HG03439 (cell line): Measurements from ENCODE around the gene FUT3.

Experiments used
- ATAC-seq: cut with Tn5 transposase; IDR thresholded peaks from one replicate; pipeline ENCODE4 v1.9.1; 2021; ENCODE audit warnings: mild to moderate bottlenecking, moderate library complexity; ENCODE audit not compliant: unreplicated experiment

Gene FUT3

DNA sequence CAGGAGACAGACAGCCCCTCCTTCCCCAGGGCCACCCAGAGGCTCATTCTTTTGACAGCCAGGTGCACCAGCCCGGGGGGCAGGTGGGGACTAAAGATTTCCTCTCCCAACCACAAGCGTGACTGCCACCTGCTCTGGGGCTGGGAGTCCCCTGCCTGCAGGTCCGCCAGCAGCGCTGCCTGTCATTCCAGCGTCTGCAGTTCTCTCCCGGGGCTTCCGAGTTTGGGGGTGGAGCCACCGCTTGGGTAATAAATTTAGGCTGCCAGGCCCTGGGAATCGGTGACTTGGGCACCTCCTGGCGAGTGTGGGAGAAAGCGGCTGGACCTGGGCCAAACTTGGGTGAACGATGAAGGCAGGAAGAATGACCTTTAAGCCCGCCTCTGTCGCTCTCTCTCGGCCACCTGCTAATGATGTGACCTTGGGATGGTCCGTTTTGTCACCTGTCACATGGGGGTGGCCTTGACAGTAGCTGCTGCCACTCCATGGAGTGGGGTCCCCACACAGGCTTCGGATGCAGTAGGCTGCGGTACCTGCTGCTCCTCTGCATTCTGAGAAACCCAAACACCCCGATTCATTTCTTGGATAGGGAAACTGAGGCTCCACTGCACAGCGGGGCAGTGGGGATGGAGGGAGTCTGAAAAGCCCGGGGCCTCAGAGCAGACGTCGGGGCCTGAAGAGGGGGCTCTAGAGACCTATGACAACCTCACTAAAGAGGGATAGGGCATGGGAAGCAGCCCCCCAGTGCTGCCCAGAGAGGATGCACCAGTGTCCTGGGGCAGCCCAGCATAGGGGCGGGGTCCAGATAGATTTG, 24.5 kb downstream of the FUT3 start:
- no peak for ATAC-seq

DNA sequence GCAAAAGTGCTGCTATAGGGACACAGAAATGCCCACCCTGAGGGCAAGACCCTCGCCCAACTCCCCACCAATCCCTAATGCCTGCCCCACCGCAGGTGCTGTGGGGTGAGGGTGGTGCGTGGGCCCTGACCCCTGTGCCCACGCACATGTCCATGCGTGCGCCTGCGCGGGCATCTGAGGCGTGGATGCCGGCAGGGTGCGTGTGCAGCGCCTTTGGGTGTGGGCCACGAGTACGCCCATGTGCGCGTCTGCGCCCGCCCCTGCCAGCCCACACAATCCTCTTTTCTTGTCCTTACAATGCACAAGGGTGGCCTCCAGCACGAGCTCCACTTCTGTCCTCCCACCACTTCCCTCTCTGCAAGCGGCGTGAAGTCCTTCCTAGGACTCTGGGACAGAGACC, 26.1 kb downstream of the FUT3 start:
- ATAC-seq, result no peak

DNA sequence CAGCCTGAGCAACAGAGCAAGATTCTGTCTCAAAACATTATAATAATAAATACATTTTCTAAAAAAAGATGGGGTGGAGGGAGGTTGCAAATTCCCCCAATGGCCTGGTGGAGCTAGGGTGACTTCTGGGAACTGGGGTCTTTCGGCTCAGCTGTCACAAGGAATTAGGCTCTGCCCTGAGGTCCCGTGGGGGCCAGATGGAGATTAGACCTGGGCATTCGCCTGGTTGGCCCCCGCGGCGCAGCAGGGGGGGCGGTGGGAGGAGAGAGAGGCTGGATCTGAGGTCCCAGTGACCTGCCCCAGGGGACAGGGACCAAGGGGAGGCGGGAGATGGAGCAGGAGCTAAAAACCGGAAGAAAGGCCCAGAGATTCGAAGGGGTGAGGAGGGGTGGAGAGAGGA, 26.5 kb downstream of the FUT3 start:
- no peak for ATAC-seq

- ATAC-seq, result no peak
Observed at GRCh38 chr19:5823579-5824281, 27.5 kb downstream of the FUT3 start.

GRCh38 chr19:5822181-5822844, 28.9 kb downstream of the FUT3 start:
- ATAC-seq, result no peak

DNA sequence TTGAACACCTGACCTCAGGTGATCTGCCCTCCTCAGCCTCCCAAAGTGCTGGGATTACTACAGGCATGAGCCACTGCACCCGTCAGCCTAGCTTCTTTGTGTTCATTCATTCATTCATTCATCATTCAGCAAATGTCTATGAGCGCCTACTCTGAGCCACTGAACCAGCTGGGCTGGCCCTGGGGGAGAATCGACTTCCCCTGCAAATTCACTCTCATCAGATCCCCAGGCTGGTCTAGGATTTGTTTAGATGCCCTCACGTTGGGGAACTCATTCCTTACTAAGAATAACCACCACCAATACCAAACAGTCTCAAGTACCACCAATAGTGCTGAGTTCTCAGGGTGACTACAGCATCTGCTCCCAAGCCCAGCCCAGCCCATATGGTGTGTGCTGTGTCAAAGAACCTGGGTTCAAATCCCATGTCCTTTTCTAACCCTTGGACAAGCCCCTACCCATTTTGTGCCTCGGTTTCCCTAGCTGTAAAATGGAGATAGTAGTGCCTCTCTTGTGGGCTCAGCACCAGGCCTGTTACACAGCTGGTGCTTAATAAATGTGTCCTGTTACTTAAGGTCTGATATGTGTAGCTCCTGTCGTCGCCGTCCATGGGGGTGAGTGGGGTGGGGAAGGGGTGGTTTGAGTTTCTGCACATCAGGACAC, 29.6 kb downstream of the FUT3 start:
- no peak for ATAC-seq

GRCh38 chr19:5820785-5821184, 30.5 kb downstream of the FUT3 start:
- no peak for ATAC-seq

DNA sequence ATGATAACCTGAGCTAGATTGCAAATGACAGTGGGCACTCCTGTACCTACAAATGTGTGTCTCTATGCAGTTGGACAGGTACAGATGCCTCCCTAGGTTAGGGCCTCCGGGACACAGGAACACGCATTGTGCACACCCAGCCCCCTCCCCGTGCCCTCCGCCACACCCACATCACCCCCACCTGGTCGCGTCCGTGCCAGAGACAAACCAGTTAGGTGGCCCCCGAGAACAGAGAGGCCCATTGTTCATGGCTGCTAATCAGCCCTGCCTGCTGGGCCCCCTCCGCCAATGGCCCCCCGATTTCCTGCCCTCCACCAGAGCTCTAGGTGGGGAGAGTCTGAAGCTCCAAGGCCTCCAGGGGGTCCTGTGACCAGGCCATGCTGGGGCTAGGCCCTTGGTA, 32.7 kb downstream of the FUT3 start:
- no peak for ATAC-seq

DNA sequence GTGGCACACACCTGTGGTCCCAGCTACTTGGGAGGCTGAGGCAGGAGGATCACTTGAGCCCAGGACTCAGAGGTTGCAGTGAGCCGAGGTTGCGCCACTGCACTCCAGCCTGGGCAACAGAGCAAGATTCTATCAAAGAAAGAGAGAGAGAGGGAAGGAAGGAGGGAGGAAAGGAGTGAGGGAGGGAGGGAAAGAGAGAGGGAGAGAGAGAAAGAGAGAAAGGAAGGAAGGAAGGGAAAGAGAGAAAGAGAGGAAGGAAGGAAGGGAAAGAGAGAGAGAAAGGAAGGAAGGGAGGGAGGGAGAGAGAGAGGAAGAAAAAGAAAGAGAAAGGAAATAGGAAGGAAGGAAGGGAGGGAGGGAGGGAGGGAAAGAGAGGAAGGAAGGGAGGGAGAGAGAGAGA, 34.0 kb downstream of the FUT3 start:
- no peak for ATAC-seq

DNA sequence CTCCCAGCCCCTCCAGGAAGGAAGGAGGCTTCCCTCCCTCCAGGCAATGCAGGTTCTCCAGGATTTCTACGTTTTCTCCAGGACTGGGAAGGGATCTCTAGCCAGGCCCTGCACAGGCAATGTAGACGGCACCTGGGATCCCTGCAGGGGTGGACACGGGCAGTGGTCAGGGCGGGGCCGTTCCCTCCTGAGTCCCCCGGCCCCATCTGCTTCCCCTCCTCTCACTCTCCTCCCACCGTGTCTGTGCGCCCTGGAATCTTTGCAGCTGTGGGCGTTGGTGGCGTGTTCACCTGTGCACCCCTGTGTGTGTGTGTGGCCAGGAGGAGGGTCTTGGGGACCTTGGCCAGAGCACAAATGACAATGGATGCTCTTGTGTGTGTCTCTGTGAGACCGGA, 36.4 kb downstream of the FUT3 start:
- ATAC-seq, result no peak

- ATAC-seq, result no peak
Observed at GRCh38 chr19:5814123-5814851, 37.0 kb downstream of the FUT3 start.

- ATAC-seq, result no peak
Observed at GRCh38 chr19:5811117-5811516, 40.1 kb downstream of the FUT3 start.

GRCh38 chr19:5809469-5809868, 41.8 kb downstream of the FUT3 start:
- no peak for ATAC-seq

GRCh38 chr19:5809053-5809452, 42.2 kb downstream of the FUT3 start:
- ATAC-seq, result no peak

DNA sequence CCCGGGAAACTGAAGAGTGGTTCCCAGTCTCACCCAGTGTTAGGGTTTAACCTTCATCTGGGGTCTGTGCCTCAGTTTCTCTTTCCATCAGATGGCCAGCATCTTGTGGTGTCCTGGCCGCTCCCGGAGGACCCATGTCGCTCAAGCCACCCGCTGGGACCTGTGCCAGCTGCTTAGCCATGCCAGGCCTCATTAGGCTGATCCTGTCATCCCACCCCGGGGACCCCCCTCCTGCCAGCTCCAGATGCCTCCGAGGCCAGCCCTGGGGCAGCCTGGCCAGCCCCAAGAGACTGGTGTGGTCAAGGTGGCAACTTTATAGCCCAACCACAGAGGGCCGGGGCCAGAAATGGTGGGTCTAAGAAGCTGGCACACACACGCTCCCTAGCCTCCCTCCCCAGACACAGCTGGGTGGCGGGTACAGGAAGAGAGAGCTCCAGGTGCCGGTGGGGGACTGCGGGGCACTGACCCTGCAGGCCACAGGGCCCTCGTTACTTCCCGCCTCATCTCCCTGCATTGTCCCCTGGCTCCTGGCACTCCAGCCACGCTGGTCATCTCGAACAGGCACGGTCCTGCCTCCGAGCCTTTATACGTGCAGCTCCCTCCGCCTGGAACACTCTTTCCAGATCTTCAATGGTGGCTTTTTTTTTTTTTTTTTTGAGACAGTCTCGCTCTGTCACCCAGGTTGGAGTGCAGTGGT, 43.0 kb downstream of the FUT3 start:
- no peak for ATAC-seq

- no peak for ATAC-seq
Observed at GRCh38 chr19:5806905-5807304, 44.3 kb downstream of the FUT3 start.

DNA sequence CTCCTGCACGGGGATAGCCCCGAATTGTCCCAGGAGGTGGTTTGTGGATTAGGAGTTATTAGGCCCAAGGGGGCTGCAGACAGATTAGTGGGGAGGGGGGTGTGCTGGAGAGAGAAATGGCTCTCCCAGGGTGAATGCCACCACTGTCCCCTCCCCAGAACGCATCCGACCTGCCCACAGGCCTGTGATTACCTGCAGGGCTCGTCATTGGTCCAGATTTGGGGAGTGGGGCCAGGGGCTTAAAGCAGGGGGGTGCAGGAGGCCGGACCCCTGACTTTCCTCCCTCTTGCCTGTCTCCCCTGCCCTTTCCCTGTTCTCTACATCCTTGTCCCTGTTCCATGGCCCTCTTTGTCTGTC, 45.1 kb downstream of the FUT3 start:
- no peak for ATAC-seq

- ATAC-seq, result no peak
Observed at GRCh38 chr19:5805462-5806132, 45.7 kb downstream of the FUT3 start.

DNA sequence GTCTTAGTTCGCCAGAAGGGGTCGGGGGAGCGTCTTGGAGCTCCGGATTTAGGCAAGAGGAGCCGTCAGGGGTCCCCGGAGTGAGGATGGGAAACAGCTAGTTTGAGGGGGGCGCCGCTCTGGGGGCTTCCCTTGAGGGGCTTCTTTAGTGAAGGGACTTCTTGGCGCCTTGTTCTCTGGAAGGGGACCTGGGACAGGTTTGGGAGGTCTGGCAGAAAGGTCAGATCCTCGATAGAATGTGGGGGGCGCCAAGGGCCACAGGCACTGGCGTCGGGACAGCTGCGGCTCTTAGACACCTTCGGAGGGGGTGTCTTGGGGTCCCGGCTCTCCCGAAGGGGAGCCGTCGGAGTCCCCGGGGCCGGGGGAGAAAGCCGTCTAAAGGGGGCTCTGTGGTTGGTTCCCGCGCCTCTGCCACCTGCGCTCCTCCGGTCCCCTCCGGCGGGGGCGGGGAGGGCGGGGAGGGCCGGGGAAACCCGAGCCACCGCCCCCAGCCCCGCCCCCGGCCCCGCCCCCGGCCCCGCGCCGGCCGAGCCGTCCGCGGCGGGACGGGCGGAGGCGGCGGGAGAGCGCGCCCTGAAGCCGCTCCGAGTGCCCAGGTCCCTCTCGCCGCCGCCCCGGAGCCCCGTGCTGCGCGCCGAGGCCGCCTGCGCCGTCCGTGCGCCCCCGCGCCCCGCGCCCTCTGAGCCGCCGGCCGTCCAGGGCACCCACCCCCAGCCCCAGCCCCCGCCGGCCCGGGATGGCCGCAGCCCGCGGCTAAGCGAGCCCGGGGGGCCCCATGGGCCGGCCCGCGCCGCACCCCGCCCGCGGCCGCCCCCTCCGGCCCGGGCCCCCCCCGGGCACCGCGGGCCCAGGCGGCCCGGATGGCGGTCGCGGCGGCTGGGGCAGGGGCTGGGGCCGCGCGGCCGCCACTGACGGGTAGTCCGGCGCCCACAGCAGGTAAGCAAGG, 46.5 kb downstream of the FUT3 start, which contains the start of gene NRTN:
Gene NRTN (plus strand): TSS at position 552 of the 946 bp plus-strand sequence. CDS start 19,099 bp downstream, outside the sequence.
- ATAC-seq, result no peak
